Activated CD4-positive, alpha-beta T cell treated with anti-CD3 and anti-CD28 coated beads for 4 hours (primary cell): ENCODE results near the gene SRMS.

Experiments
- DNase-seq, 2 donors: peaks; one replicate each; pipeline ENCODE4 v3.0.0-alpha.2; 2020

SRMS gene

DNA sequence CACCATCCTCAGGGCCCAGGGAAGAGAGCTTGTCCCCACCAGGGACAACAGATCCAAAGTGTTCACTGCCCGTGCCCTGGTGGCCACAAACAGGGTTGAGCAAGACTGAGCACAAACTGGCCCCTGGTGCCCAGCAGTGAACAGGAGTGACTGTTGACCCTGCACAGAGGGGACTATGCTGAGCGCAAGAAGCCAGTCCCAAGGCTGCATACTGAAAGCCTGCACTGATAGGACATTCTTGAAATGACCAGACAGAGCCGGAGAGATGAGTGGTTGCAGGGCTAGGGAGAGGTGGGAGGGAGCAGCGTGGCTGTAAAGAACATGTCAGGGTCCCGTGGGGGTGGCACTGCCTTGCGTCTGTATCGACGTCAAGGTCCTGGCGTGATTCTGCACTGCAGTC lies 3.5 kb upstream of the SRMS start:
- no peak for DNase-seq

DNA sequence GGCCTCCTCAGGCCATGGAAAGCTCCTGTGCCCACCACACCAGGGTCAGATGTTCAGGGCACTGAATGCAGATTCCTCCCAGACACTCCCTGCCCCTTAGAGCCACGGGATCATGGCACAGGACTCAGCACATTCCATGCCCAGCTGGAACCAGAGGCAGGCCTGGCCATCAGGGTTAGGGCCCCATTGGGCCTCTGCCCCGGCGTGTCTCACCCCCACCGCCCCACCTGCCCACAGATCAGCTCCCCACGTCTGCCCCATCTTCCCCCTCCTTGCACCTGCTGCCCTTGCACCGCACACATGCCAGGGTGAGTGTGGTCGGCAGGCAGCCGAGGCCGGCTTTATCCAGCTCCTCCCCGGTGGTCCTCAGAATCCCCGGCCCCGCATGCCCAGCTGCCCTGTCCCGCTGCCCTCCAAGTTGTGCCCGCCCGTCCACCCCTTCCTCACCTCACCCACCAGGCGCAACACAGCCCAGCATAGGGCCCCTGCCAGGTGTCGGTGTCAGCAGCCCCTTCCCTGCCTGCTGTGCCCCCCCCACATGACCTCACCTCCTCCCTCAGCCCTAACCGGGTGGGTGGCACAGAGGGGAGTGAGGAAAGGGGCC lies 2.2 kb upstream of the SRMS start:
- DNase-seq, result no peak

DNA sequence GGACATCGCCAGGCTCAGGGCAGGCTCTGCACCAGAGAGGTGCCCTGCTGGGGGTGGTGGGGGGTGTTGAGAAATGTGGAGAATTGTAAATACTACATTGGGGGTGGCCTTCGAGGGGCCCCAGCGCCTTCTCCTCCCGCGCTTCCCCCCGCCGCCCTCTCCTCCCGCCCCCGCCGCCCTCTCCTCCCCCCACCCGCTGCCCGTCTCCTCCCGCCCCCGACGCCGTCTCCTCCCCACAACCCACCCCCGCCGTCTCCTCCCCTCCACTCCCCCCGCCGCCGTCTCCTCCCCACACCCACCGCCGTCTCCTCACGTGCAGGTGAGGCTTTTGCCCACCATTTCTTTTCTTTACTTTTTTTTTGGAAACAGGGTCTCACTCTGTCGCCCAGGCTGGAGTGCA lies 1.5 kb upstream of the SRMS start:
- DNase-seq, result no peak

DNA sequence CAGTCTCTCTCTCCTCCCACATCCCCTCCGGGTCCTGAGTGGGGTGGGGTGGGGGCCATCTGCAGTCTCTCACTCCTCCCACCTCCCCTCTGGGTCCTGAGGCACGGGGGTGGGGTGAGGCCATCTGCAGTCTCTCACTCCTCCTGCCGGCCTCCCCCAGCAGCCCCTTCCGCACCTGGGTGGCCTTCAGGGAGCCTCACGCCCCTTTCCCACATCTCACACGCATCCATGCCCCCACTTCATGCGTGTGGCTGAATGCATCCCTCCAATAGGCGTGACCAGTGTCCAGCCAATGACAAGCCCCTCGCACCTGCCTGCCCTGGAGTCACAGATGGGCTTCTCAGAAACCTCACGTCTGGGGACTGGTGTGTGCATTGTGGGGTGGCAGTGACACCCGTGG lies 993 bp upstream of the SRMS start:
- no peak for DNase-seq

DNA sequence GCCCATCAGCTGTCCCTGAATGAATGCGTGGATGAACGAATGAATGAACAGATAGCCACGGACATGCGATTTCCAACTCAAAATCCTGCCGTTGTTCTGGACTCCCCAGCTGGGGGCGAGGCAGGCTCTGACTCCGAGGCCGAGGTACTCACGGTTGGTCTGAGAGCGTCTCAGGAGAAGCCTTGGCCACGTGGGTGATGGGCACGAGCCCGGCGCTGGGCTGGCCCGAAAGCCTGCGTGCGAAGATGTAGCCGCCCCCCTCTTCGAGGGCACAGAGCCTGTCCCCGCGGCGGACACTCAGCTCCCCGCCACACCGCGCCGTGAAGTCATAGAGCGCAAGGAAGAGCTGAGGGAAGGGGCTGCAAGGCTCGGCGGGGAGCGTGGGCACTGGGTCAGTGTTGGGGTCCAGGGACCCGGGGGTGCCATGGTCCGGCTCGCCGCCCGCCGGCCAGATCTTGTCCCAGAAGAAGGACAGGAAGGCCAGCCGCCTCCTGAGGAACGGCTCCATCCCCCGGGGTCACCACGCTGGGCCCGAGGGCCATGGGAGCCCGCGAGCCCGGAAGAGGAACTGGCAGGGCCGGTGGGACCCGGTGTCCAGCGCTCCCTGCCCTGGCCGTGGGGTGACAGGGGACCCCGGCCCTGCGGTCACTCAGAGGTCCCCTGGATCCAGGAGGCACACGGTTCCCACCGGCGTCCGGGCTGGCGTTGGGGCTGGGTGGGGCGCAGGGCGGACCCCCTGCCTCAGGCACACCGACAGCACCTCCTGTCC lies 409 bp downstream of the SRMS start:
- DNase-seq, result no peak

DNA sequence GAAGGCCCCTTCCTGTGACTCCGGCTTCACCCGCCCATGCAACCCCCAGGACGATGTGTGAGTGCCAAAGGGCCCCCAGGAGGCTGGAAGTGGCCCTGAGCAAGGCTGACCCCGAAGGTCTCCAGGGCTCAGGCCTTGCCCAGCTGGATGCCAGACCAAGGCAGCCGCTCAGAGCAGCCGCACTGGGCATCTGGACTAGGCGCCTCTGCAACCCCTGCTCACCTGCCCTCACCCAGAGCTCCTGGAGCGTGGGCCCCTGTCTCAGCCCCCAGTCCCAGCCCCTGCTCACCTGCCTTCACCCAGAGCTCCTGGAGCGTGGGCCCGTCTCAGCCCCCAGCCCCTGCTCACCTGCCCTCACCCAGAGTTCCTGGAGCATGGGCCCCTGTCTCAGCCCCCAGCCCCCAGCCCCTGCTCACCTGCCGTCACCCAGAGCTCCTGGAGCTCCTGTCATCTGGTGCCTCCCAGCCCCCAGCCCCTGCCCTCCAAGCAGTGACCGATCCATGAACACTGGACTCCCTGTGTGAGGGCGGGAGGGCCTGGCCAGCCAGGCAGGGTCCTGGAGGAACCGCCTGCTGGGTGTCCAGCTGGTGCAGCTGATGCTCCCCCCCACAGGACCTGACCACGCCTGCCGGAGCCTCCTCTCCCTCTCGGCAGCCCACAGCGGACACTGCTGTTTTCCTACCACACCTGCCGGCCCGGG lies 1.1 kb downstream of the SRMS start:
- DNase-seq, result no peak

DNA sequence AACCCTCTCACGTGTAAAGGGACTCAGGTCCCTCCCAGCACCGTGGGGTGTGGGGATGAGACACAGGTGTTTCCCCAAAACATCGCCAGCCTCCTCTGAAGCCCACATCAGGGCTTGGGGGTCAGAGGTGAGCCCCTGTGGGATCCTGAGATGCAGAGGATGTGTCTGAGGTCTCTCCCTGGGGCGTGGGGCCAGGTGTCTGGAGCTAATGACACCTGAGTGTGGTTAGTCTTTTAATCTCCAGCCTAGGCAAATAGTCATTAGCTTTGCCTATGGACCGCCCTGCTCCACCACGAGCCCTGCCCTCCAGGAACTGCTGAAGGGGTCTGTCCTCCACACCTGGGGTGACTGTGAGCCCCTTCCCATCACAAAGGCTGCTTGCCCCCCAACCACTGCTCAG lies 1.7 kb downstream of the SRMS start:
- no peak for DNase-seq

DNA sequence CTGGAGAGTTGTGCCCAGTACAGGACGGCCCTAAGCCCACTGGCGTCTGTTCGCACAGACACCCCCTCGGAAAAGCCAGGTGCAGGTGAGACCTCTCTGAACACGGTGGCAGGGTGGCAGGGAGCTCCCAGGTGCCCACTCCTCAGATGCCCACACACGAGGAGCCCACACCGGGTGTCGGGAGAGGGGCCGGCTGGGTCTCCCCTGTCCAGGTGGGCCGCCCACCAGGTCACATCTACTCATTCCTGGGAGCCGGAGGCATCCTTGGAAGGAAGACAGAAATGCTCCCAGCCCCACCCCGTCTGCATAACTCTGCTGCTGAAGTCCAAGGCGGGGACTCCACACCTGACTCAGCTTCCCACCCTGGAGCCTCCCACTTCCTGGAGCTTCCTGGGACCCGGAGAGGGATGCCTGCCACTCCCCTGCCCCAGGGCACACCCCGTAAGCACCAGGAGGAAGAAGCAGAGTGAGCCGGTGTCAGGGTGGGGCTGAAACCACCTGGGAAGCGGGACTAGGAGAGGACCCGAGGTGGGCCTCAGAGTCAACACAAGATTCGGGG lies 2.5 kb downstream of the SRMS start:
- DNase-seq, result no peak

DNA sequence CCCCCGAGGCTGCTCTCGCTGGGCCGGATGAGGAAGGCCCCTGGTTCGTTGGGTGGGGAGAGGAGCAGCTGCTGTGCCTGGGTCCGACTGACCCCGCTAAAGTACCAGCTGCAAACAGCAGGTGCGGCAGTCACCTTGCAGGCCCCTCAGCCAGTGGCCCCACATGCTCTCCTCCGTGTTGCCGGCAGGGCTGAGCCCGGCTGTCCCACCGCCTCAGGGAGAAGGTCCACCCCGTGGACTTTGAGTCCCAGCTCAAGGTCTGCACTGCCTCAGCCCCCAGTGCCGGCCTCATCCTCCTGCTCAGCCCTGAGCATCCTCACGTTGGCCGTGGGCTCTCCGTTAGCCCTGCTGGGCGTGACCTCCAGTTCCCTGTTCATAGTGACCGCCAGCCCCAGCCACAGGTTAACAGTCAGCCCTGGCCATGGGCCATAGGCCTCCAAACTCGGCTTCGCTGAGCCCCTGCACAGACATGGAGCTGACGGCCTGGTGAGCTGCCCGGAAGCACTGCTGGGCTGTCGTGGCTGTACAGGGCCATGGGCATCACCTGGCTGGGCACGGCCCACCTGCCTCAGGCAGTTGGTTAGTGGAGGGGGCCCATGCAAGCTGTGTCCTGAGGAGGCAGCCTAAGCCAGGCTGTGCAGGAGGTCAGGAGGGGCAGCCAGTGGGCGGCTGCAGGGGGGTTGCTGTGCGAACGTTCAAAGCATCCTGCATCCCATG lies 3.1 kb downstream of the SRMS start:
- no peak for DNase-seq

DNA sequence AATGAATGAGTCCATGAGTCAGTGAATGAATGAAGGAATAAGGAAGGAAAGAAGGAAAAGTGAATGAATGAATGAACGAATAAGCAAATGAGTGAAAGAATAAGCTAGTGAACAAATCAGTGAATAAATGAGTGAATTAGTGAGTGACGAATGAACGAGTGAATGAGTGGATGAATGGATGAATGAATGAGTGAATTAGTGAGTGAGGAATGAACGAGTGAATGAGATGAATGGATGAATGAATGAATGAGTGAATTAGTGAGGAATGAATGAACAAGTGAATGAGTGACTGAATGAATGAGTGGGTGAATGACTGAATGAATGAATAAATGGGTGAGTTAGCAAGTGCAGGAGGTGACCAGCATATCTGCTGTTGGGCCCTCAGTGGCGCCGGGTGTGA lies 3.8 kb downstream of the SRMS start:
- DNase-seq, result no peak

DNA sequence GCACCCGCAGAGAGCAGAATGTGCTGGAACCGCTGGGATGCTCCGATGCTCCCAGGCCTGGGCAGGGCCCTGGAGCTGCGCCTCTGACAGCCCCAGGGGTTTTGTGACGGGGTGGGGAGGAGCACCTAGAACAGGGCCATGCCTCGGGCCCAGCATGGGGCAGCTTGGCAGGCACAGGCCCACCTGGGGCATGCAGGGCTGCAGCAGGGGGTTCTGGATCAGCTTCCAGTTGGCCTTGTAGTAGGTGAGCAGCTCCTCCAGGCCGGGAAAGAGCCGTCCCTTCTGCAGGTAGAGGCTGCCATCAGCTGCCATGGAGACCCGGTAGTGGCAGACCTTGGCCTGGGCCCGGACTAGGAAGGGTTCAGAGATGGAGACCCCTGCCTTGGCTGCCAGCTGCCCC lies 4.4 kb downstream of the SRMS start:
- DNase-seq, result no peak

DNA sequence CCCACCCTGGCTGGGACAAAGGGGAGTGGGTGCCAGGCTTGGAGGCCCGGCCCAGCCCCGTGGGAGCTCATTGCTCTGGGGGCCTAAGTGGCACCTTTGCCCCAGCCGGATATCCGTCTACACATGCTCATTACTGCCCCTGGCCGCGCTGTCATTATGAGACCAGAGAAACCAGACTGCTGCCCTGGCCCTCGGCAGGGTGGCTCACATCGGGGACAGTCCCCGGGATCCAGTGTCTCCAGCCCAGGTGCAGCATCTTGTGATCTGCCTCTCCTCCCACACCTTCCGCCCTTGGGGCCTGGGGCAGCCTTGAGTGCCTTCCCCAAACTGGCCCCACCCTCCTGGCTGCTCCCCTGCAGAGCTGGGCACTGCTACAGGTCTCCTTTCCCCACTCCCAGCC lies 4.9 kb downstream of the SRMS start:
- no peak for DNase-seq

DNA sequence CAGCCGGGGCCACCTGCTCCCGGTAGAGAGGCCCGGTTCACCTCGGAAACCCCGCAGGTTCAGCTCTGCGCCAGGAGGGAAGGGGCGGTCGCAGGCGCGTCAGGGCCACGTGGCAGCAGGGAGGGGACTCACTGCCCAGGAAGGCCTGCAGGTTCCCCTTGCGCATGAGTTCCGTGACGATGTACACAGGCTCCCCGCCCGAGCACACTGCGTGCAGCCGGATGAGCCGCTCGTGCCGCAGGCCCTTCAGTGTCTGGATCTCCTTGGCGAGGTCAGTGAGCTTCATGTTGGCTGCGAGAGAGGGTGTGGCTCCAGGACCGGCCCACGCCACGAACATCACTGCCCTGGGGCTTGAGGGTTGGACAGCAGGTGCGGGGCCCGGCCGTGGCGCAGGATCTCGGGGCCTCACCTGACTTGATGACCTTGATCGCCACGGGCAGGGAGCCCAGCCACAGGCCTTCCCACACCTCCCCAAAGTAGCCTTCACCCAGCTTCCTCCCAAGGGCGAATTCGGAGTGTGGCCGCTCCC lies 5.5 kb downstream of the SRMS start:
- no peak for DNase-seq

DNA sequence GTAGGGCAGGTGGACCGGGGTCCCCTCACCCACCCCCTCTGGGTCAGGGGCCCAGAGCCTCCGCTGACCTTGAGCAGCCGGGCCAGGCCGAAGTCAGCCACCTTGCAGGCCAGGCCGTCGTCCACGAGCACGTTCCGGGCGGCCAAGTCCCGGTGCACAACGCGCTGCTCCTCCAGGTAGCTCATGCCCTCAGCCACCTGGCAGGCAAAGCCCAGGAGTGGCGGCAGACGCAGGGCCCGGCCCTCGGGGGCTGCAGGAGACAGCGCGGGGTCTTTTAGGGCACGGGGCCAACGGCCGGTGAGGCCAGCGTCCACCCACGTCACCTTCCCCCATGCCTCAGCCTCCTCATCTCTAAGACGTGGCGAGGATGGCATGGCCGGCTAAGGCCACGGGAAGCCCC lies 6.2 kb downstream of the SRMS start:
- DNase-seq, result no peak

DNA sequence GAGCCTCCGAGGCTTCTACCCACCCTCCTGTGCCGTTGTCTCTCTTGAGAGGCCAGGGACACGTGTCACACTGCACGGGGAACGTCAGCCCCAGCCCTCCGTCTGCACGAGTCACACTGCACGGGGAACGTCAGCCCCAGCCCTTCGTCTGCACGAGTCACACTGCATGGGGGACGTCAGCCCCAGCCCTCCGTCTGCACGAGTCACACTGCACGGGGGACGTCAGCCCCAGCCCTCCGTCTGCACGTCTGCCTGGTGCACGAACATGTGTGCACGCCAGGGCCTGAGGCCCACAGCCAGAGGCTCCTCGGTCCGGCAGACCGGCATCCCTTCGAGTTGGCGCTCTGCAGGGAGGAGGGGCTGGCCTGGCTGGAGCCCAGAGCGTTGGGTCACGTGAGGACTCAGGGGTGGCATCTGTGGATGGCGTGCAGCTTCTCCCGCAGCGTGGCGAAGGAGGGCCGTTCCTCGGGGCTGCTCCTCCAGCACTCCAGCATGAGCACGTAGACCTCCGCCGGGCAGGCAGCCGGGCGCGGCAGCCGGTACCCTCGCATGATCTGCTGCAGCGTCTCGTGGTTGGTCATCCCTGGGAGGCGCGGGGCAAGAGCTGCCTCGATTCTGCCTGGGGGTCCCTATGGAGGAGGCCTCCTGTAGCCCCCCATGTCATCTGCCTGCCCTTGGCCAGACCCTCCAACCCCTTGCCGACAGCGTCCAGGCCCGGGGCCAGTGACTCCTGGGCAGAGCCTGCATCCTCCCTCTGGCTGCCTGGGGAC lies 6.9 kb downstream of the SRMS start:
- DNase-seq, result no peak

DNA sequence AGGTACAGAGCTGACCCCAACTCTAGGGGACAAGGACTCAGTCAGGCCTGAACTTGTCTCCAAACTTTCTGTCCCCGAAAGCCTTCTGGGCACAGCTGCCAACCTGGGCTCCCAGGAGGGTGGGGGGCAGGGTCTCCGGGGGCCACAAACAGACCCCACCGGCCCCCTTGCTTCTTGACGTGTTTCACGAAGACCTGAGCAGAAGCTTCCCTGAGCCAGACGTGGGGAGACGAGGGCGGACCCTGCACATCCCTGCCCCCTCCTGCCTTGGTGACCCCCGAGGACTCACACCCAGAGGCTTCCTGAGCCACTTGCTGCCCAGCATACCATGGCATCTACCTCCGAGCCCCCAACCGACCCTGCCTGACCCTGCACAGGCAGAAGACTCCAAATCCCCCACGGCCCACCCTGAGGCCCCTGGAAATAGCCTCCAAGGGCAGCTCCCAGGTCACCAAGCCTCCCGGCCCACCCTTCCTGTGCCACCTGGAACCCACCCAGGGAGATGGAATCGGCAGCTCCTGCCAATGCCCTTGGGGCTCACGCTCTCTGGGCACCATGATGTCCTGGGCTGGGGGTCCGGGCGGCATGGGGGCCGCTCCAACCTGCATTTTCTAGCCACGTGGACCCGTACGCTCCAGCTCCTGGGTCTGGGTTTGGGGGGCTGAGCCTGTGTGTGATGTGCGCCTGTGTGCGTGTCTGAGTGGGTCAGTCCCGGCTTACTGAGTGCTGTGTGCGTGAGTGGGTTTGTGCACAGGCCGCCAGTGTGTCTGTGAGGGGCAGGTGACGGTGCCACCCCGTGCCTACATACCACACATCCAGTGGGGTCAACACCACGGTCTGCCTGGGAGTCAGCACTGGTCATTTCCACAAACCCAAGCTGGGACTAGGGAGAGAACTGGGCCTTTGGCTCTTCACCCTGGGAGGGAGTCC lies 7.8 kb downstream of the SRMS start:
- DNase-seq, result no peak

DNA sequence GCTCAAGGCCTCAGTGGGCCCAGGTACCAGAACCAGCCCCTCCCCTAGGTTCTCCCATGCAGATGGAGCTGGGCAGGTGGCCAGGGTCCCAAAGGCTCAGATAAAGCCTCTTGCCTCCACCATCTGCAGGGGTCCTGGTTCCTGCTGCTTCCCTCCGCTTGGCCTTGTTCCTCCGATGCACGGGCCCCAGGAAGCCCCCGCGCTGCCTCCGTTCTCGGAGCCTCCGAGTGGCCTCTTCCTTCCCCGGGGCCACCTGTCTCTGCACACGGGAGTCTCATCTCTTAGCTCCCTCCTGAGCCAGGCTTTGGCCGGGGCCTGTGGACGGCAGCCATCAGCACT lies 8.5 kb downstream of the SRMS start:
- DNase-seq, result no peak

DNA sequence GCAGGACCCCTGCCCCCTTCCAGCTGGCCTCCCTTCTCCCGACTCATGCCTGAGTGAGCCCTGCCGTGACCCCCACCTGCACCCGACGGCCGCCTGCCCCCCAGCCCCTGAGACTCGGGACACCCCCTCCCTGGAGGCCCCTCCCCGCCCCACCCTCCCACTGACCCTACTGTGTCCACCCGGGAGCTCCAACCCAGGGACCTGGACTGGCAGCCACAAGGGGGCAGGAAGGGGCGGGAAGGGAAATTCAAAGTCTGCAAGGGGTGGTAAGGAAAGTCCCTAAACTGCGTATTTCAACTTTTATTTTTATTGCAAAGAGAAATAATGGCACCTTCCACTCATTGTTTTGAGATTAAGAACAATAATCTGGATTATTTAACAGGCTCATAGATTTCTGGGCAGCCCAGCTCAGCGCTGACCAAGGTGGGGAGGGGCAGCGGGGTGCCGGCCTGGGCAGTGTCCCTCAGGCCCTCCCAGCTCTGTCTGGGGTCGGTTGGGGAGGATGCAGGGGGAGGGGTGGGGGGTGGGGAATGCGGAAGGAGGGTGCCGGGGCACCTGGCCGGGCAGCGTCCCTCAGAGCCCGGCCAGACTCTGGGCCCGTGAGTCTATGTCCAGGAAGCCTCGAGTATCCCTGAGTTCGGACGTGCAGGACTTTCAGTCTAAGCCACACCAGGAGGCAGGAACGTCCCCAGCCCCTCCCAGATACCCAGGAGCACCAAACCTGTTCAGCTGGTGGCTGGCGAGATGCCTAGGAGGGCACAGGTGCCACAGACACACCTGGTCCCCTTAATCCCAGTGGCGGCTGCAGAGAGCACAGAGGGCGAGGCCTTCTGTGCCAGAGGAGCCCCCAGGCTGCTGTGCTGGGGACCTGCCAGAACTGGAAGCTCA lies 9.1 kb downstream of the SRMS start:
- peak; percentile 40 for DNase-seq

DNA sequence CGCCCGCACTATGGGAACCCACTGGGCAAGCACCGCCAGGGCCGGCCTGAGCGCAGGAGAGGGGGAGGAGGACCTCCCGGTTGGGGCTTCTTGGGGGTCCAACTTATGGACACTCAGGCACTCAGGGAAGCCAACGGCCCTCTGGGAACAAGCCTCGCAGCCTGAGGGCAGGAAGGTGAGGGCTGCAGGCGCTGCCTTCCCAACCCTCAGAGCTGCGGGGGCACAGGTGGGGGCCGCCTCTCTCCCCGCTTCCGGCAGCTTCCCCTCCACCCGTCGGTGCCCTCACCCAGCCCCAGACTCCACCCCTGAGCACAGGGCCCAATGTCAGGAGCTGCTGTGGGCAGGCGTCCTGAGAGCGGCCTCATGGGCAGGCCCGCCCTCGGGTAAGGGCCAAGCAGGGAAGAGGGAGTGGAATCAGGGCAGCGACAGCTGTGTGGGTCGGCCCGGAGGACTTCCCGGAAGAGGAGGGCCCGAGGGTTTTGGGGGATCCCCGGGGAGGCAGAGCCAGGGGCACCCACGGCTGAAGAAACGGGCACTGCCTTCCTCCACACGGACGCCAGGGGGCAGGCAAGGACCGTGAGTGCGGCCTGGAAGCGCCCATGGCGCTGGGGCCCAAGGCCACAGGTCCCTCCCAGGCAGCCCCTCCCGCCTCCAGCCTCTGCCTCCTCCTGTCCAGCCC lies 9.9 kb downstream of the SRMS start:
- DNase-seq, result peak; percentile 90 to 91
